ENCODE data around the gene TTLL1.
"Not testable (repeated sequence)": the region's sequence is repeated elsewhere in the genome, so short reads cannot be mapped to it uniquely, and the experiment has no call there.

The TTLL1 gene

GRCh38 chr22:43110444-43110926 lies 21.3 kb upstream of the TTLL1 start, which contains the start of gene BIK:
TSS of gene BIK (plus strand) at chr22:43110750. CDS start at chr22:43124023, 13,273 bp downstream.
- DNase-seq (ENCODE audit: low read depth in 2 of 2): no peak

- no peak for DNase-seq (ENCODE audit: low read depth in 2 of 2)
These were observed 20.8 kb upstream of the TTLL1 start for GRCh38 chr22:43109921-43110443.

DNA sequence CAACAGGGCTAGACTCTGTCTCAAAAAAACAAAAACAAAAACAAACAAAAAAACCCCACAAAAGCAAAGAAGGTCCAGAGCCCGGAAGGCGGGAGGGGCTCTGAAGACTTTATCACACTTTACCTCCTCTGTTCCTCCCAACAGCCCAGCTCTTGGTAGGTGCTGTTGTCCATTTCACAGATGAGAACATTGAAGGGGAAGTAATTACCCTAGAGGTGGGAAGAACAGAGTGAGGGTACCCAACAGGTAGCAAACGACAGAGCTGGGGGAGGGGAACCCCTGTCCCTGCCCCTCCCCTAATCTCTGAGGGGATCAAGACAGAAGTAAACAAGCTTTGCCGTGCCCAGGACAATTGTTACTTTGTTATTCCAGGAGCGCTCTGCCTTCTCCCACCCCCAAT lies 20.3 kb upstream of the TTLL1 start:
- DNase-seq (ENCODE audit: low read depth in 2 of 2): no peak

GRCh38 chr22:43106302-43106701 lies 17.1 kb upstream of the TTLL1 start:
- DNase-seq (ENCODE audit: low read depth in 2 of 2): no peak

GRCh38 chr22:43104950-43105349 lies 15.8 kb upstream of the TTLL1 start:
- DNase-seq (ENCODE audit: low read depth in 2 of 2): not testable (repeated sequence)

- not testable (repeated sequence) for DNase-seq (ENCODE audit: low read depth in 2 of 2)
These were observed 14.9 kb upstream of the TTLL1 start for GRCh38 chr22:43104056-43104625.

DNA sequence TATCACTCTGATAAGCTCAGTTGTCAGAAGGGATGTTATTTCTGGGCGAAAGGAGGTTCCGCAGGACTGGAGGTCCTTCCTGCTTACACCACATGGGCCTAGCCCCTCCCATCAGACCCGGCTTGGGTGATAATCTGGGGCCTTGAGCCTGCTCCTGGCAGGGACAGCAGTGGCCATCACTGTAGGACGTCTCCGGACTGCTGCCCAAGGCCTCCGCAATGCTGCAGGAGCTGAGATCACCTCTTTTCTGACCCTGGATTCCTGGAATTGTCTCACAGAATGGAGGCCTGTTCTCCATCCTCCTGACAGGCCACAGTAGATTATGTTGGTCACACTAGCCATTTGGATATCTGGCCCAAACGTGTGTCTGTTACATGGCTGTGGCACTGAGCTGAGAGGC lies 12.1 kb upstream of the TTLL1 start:
- no peak for DNase-seq (ENCODE audit: low read depth in 2 of 2)

GRCh38 chr22:43100225-43100624 lies 11.0 kb upstream of the TTLL1 start:
- DNase-seq (ENCODE audit: low read depth in 2 of 2): no peak

- DNase-seq (ENCODE audit: low read depth in 2 of 2): no peak
These were observed 9.9 kb upstream of the TTLL1 start for GRCh38 chr22:43099095-43099494.

DNA sequence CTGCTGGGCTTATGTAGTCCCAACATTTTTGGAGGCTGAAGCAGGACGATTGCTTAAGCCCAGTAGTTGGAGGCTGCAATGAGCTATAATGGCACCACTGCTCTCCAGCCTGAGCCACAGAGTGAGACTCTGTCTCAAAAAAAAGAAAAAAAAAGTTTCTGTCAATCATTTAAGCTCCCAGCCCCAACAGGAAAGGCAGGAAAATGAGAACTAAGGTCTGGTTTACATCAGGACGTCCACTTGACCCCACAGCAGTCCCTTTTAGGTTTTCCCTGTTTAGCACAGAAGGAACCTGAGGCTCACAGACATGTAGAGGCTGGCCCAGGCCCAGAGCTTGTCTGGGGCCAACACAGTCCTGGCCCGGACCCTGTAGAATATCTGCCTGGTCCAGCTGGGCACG lies 9.2 kb upstream of the TTLL1 start:
- DNase-seq (ENCODE audit: low read depth in 2 of 2): no peak

- no peak for DNase-seq (ENCODE audit: low read depth in 2 of 2)
These were observed 7.2 kb upstream of the TTLL1 start for GRCh38 chr22:43096420-43096819.

GRCh38 chr22:43094551-43094950 lies 5.4 kb upstream of the TTLL1 start:
- no peak for DNase-seq (ENCODE audit: low read depth in 2 of 2)

DNA sequence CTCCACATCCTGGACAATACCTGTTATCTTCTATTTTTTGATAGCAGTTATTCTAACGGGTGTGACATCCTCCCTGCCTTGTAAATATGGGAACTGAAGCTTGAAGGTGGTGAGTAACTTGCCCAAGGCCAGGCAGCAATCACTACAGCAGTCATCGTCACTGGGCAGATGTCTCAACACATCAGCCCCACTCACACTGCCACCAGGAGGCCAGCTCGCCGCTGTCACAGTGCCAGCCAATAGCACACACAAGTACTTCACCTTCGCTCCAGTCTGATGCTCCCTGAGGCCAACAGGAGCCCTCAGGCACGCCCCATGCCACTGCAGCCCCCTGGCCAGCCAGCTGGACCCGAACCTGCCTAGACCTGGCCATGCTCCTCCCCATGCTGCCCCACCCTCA lies 4.9 kb upstream of the TTLL1 start:
- DNase-seq (ENCODE audit: low read depth in 2 of 2): no peak

DNA sequence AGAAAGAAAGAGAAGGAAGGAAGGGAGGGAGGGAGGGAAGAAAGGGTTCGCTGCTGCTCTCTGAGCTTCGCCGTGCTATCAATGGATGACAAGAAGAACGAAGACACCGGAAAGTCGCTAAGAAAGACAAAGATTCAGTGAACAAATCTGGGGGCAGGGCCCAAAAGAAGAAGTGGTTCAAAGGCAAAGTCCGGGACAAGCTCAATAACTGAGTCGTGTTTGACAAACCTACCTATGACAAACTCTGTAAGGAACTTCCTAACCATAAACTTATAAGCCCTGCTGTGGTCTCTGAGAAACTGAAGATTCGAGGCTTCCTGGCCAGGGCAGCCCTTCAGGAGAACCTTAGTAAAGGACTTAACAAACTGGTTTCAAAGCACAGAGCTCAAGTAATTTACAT lies 2.9 kb upstream of the TTLL1 start:
- DNase-seq (ENCODE audit: low read depth in 2 of 2): no peak

DNA sequence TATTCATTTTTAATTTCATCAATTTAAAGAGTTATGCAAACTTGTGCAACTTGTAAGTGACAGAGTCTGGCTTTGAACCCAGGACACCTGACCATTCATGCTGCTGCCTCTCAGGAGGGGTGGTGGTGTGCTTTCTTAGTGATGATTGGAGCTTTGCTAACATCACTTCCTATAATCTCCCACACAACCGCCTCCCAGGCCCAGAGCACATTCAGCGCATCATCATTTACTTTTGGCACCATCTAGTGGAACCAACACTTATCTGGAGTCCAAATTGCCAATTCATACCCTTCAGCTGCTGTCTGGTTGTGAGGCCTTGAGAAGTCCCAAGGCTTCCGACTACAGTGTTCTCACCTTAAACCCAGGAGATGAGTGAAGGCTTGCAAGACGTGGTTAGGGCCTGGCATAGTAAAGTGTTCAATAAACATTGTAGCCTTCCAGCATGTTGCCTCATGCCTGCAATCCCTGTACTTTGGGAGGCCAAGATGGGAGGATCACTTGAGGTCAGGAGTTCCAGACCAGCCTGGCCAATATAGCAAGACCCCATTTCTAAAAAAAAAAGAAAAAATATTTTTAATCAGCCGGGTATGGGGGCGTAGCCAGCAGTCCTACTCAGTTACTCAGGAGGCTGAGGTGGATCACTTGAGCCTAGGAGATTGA lies 1.1 kb upstream of the TTLL1 start:
- no peak for DNase-seq (ENCODE audit: low read depth in 2 of 2)

DNA sequence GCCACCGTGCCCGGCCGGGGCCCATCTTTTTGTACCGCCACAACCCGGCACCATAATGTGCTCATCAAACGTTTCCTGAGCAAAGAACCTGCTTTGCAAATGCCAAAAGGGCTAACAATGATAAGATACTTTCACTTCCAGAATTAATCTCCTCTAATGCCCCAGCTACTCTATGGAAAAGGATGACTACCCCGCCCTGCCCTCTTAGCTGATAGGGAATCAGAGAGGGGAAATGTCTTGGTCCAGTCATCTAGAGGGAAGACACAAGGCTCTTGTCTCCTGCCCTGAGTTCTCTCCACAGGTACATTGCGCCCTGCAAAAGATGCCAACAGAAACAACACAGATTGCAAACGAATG lies 586 bp downstream of the TTLL1 start:
- no peak for DNase-seq (ENCODE audit: low read depth in 2 of 2)

GRCh38 chr22:43085658-43086606 lies 3.3 kb downstream of the TTLL1 start:
- no peak for DNase-seq (ENCODE audit: low read depth in 2 of 2)

- no peak for DNase-seq (ENCODE audit: low read depth in 2 of 2)
These were observed 7.2 kb downstream of the TTLL1 start for GRCh38 chr22:43081968-43082367.

GRCh38 chr22:43080616-43081015 lies 8.6 kb downstream of the TTLL1 start:
- no peak for DNase-seq (ENCODE audit: low read depth in 2 of 2)

- no peak for DNase-seq (ENCODE audit: low read depth in 2 of 2)
These were observed 9.4 kb downstream of the TTLL1 start for GRCh38 chr22:43079742-43080141.

DNA sequence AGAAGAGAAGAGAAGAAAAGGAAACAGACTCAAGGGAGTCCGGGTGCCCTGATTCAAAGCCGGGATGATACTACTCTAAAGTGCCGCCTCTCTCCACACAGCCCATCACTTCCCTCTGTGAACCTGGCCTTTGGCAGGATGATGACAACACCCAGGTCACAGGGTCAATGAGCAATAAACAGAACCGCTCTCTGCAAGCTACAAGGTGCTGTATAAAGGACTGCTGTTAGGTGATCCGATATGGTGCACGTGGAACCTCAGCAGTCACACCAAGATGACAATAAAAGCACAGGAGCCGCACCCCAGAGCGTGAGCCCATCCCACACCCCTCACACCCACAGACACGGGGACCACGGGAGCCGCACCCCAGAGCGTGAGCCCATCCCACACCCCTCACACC lies 10.7 kb downstream of the TTLL1 start:
- DNase-seq (ENCODE audit: low read depth in 2 of 2): no peak

- DNase-seq (ENCODE audit: low read depth in 2 of 2): no peak
These were observed 11.9 kb downstream of the TTLL1 start for GRCh38 chr22:43077121-43077877.
